Measurements from ENCODE around the gene MBOAT1.
"Not testable (repeated sequence)": the region's sequence is repeated elsewhere in the genome, so short reads cannot be mapped to it uniquely, and the experiment has no call there.

MBOAT1 gene

GRCh38 chr6:20212392-20213111, at the start of gene MBOAT1:
MBOAT1 (minus strand) TSS chr6:20212469; CDS start chr6:20212234, 235 bp downstream.
- peak; percentile 57 to 62 for DNase-seq

GRCh38 chr6:20261685-20262084, 49.4 kb upstream of the MBOAT1 start:
- DNase-seq = no peak

GRCh38 chr6:20260360-20260759, 48.1 kb upstream of the MBOAT1 start:
- no peak for DNase-seq

GRCh38 chr6:20259316-20260049, 47.2 kb upstream of the MBOAT1 start:
- DNase-seq = no peak

- no peak for DNase-seq
These were observed 43.2 kb upstream of the MBOAT1 start for GRCh38 chr6:20255428-20255827.

- no peak for DNase-seq
These were observed 42.0 kb upstream of the MBOAT1 start for GRCh38 chr6:20254295-20254694.

GRCh38 chr6:20253021-20253420, 40.8 kb upstream of the MBOAT1 start:
- DNase-seq = no peak

- DNase-seq = no peak
These were observed 40.0 kb upstream of the MBOAT1 start for GRCh38 chr6:20252311-20252710.

- no peak for DNase-seq
These were observed 39.3 kb upstream of the MBOAT1 start for GRCh38 chr6:20251525-20251924.

- DNase-seq = no peak
These were observed 33.9 kb upstream of the MBOAT1 start for GRCh38 chr6:20246125-20246524.

- not testable (repeated sequence) for DNase-seq
These were observed 32.8 kb upstream of the MBOAT1 start for GRCh38 chr6:20244807-20245681.

- no peak for DNase-seq
These were observed 31.0 kb upstream of the MBOAT1 start for GRCh38 chr6:20243288-20243687.

GRCh38 chr6:20242397-20242796, 30.1 kb upstream of the MBOAT1 start:
- no peak for DNase-seq

GRCh38 chr6:20241102-20241501, 28.8 kb upstream of the MBOAT1 start:
- DNase-seq = no peak

- DNase-seq = no peak
These were observed 26.7 kb upstream of the MBOAT1 start for GRCh38 chr6:20238688-20239587.

GRCh38 chr6:20237677-20238460, 25.6 kb upstream of the MBOAT1 start:
- no peak for DNase-seq

- DNase-seq = no peak
These were observed 24.8 kb upstream of the MBOAT1 start for GRCh38 chr6:20236909-20237600.

GRCh38 chr6:20236344-20236743, 24.1 kb upstream of the MBOAT1 start:
- DNase-seq = no peak

- no peak for DNase-seq
These were observed 22.8 kb upstream of the MBOAT1 start for GRCh38 chr6:20235041-20235440.

- DNase-seq = no peak
These were observed 21.9 kb upstream of the MBOAT1 start for GRCh38 chr6:20234136-20234535.

Data from stimulated activated CD4-positive, alpha-beta T cell treated with anti-CD3 and anti-CD28 coated beads, Interleukin-2, amount 100 ng/mL, for 48 hours (primary cell).